Left cardiac atrium (tissue), 4 donors: ENCODE results near the gene KAT2A. TPM values are rescaled to one million over a fixed set of nuclear protein-coding genes. Genes with fewer than 3 reads are reported as not detected.

Experiments used
- ATAC-seq, 2 donors: fragments of 200-7000 bp; cut with Tn5 transposase; one replicate each; pipeline ENCODE4 v1.9.1; 2020; ENCODE audit warnings: mild to moderate bottlenecking in 2 of 2, moderate library complexity in 2 of 2
- DNase-seq: peaks from one replicate; pipeline ENCODE4 v3.0.0-alpha.2; 2020
- intact Hi-C, 2 donors: fragments of 100-400 bp; cut with DNase I; formaldehyde crosslinking; loops; one replicate each; pipeline versions ENCODE4 v1.14.1 to v1.15.1; 2022 to 2023
- total RNA-seq, 2 donors: library from RNA; stranded (reverse); fragmentation: NEBNext Ultra II Directional; extraction: Animal tissue kit (Norgen Biotek cat#: 25700); gene quantifications; one replicate each; pipeline ENCODE4 v1.2.1, GENCODE V29; 2021
- donor health status: DM: no; HTN: yes; CAD: no.
- donor health status: DM: no; HTN: yes; CAD: no; lungs with severe emphysema.
- donor health status: DM: yes; HTN: yes; CAD: no.
- donor health status: Dilated cardiomyopathy.

The KAT2A gene
- total RNA-seq, 2 donors from 2014 or later = 19.8 to 23.4 TPM

- DNase-seq (no peak), ATAC-seq (no peak)
- intact Hi-C loops = no loop called here
Observed at GRCh38 chr17:42077755-42078154, 43.4 kb downstream of the KAT2A start.

- intact Hi-C loops = no loop called here
- no peak for DNase-seq
- ATAC-seq = no peak
Observed at GRCh38 chr17:42076797-42077559, 44.2 kb downstream of the KAT2A start.

GRCh38 chr17:42075789-42076188 is 45.4 kb downstream of the KAT2A start:
- intact Hi-C loops = no loop called here
- ATAC-seq (no peak), DNase-seq (no peak)

- DNase-seq = peak; percentile 26
- peak; percentile 49 to 66 for ATAC-seq
- intact Hi-C loops = no loop called here
Observed at GRCh38 chr17:42072323-42073187, 48.6 kb downstream of the KAT2A start.

- ATAC-seq (no peak), DNase-seq (no peak)
- intact Hi-C loops = no loop called here
Observed at GRCh38 chr17:42071810-42072209, 49.4 kb downstream of the KAT2A start.

GRCh38 chr17:42068979-42069378 is 52.2 kb downstream of the KAT2A start:
- ATAC-seq (no peak), DNase-seq (no peak)
- intact Hi-C loops = loop anchor here in 1 of 2 donors (5.0 kb wide), 2 partner anchors 33 to 48 kb away; no protein-coding TSS in a partner anchor

- peak; percentile 51 for DNase-seq
- intact Hi-C loops = loop anchor here in 1 of 2 donors (5.0 kb wide), 2 partner anchors 35 to 50 kb away; no protein-coding TSS in a partner anchor
- peak in 1 of 2 donors; percentile 34 for ATAC-seq
Observed at GRCh38 chr17:42067371-42068091, 53.6 kb downstream of the KAT2A start.

GRCh38 chr17:42065201-42065600 is 56.0 kb downstream of the KAT2A start:
- intact Hi-C loops = loop anchor here in 1 of 2 donors (5.0 kb wide), 2 partner anchors 37 to 52 kb away; no protein-coding TSS in a partner anchor
- no peak for DNase-seq
- ATAC-seq = no peak

Other genes with a start within 250 kb of the KAT2A start
- gene ACLY, start 202.4 kb downstream of the KAT2A start, total RNA-seq = 10 to 100 TPM; 58.7 to 72.2 TPM
- gene ODAD4, start 190.8 kb downstream of the KAT2A start, total RNA-seq = 1 to 10 TPM; 1.0 to 1.3 TPM
- 10 to 100 TPM; 40.3 to 43.7 TPM for gene CNP, start 154.6 kb downstream of the KAT2A start, total RNA-seq
- gene DNAJC7, start 103.9 kb downstream of the KAT2A start, total RNA-seq = 10 to 100 TPM; 57.5 to 73.9 TPM
- 10 to 100 TPM; 35.3 to 45.9 TPM for gene NKIRAS2, start 101.3 kb downstream of the KAT2A start, total RNA-seq
- gene C17orf113, start 70.8 kb downstream of the KAT2A start, total RNA-seq = under 1 TPM; 0.68 to 0.94 TPM
- gene ZNF385C, start 22.9 kb downstream of the KAT2A start, total RNA-seq = under 1 TPM; 0.13 to 0.27 TPM
- gene DHX58, start 8.7 kb downstream of the KAT2A start, total RNA-seq = 1 to 10 TPM; 6.4 to 6.7 TPM
- gene HSPB9, start 1.4 kb upstream of the KAT2A start, total RNA-seq = under 1 TPM in 1 of 2 donors, not detected in 1; 0.24 TPM
- gene RAB5C, start 33.6 kb upstream of the KAT2A start, total RNA-seq = 10 to 100 TPM; 68.2 to 72.6 TPM
- gene KCNH4, start 59.8 kb upstream of the KAT2A start, total RNA-seq = under 1 TPM; 0.18 to 0.21 TPM
- gene HCRT, start 64.1 kb upstream of the KAT2A start, total RNA-seq = not detected
- gene GHDC, start 73.1 kb upstream of the KAT2A start, total RNA-seq = 10 to 100 TPM; 10.4 to 11.7 TPM
- gene STAT5B, start 155.0 kb upstream of the KAT2A start, total RNA-seq = 10 to 100 TPM; 42.4 to 46.2 TPM
- 10 to 100 TPM; 38.1 to 40.6 TPM for gene STAT5A, start 167.1 kb upstream of the KAT2A start, total RNA-seq